GM10847 (cell line): Measurements from ENCODE around the gene DTNB.

Source experiments
- POLR2A ChIP-seq: IDR thresholded peaks from 2 replicates; pipeline ENCODE4 v1.6.1; 2011; ENCODE audit not compliant: insufficient read length; ENCODE audit errors: extremely low read depth

DTNB gene

DNA sequence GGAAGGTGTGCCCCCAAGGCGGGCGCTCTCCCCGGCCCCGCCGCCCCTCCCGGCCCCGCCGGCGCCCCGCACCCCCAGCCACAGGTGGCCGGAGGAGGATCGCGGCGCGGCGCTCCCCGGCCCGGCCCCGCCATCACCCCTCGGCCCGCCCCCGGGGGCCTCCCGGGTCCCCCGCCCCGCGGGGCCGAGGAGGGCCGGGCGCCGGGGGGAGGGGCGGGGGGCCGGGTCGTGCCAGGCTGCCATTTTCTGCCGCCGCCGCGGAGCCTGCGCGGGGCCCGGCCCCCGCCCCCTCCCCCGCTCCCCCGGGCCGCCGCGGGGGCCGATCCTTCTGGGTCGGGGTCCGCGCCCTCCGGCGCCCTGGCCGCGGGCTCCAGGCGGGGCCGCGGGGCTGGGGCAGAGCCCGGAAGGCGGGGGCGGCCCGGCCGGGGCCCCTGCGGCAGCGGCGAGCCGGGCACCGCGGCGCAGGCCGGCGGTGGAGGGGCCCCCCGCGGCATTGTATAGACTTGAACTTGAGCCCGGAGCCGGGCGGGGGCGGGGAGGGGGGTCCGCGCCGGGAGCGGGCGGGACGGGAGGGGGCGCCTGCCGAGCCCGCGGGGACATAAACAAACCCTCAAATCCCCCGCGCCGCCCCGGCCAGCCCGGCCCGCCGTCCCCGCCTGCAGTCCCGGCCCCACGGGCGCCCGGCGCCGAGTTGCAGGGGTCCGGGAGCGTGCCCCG, 332.2 kb downstream of the DTNB start:
- no peak for TF ChIP-seq POLR2A

DNA sequence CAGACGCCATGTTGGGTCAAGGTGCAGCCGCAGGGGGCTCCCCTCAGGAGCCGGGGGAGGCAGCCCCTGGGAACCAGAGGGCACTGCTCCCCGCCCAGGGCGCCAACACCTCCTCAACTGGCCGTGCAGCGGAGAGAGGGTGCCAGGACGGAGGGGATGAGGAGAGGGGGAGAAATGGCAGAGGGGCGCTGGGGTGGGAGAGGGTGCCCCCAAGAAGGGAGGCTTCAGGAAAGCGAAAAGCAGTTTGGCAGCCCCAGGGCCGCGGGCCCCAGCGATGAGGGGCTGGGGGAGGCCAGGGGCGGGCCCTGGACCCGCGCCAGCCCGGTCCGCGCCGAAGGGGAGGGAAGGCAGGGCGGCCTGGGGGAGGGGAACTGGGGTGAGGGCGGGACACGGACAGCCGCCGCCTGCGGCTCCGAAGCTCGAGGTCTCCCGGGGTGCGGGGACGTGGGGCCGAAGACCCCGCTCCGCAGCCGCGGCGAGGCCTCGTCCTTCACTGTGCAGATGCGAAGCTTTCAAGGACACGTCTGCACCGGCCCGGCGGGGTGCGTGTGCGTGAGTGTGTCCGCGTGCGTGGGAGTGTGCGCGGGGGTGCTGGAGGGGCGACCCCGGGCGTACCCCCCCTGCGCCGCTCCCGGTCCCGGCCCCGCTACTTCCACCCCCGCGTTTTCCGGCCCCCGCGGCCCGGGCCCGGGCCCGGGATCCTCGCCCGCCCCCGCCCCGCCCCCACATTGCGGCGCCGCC, 333.0 kb downstream of the DTNB start:
- no peak for TF ChIP-seq POLR2A

DNA sequence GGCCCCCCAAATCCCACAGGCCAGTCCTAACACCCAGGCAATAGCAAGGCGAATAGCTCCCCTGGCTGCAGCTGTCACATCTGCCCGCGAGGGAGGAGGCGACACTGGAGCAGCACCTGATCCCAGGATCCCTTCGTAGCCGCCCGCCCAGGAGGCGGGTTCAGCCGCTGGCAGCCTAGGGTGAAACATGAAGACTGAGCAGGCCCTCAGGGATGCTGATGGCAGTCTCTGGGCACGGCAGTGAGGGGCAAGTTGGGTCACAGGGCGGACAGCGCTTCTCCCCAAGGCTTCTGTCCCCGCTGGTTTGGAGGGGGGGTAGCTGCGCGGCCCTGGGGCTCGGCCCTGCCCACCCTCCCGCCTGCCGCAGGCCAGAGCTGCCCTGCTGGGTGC, 333.6 kb downstream of the DTNB start:
- TF ChIP-seq POLR2A = no peak

DNA sequence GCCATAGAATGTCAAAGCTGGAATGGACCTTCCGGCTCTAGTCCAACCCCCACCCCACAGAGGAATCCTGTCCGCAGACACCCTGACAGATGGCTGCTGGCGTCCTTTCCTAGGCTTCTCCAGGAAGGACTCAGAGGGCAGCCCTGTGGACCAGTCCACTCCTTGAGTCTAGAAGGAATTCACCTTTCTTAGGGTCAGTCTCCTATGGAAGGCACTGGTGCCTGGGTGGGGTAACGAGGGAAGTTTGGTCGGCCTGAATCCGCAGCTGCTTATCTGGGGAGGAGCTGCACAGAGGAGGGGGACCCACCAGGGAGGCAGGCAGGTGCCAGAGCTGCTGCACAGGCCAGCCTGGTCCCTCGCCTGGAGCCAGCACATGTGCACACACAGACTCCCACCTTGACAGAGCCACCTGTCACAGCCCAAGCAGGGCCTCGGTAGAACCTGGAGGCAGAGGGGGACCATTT, 334.1 kb downstream of the DTNB start:
- TF ChIP-seq POLR2A = no peak

DNA sequence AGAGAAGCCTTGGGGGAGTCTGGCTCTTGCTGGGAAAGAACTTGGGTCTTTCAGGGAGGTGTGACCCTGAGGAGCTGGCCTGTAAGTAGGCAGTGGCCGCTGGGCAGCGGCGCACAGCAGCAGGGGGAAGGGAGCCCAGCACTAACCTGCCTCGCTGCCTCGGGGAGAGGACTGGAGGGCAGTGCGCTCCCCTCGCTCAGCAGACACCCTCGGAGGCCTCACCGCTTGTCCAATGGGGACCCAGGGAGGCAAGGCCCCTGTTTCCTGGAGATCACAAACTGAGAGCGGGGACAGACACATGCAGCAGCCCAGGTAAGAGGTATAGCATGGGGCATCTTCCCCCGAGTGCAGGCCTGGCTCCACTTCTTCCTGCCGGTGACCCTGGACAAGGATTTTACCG, 335.0 kb downstream of the DTNB start:
- no peak for TF ChIP-seq POLR2A

DNA sequence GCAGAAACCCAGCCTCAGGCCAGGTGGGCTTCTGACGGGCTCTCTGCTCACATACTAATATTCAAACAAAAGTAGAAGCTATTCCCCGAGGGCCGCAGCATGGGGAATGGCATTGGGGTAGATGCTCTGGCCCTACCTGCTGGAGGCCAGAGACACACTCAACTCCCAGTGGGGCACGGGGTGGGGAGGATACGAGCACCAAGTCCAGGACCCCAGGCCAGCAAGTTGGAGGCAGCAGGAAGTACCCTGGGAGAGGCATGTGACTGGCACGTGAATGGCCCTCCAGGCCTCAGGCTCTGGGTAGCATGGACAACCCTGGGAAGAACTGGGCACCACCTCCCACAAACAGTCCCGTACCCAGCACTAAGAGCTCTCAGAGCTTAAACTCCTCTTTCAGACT, 335.5 kb downstream of the DTNB start:
- no peak for TF ChIP-seq POLR2A

DNA sequence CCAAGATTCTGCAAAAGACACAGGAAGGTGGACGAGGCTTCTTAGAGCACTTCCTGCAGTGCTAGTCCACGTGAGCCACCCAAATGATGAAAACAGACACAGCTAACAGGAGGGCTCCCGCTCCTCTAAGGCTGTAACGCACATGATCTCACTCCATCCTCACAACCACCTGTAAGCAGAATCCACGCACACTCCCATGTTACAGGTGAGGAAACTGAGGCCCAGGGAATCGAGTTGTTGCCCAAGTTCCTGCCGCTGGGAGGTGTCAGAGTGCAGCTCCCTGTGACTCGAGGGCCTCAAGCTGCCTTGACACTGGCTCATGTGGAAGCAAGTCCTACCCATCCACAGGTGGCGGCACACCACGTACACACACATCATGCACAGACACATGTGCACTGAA, 336.1 kb downstream of the DTNB start:
- TF ChIP-seq POLR2A = no peak

DNA sequence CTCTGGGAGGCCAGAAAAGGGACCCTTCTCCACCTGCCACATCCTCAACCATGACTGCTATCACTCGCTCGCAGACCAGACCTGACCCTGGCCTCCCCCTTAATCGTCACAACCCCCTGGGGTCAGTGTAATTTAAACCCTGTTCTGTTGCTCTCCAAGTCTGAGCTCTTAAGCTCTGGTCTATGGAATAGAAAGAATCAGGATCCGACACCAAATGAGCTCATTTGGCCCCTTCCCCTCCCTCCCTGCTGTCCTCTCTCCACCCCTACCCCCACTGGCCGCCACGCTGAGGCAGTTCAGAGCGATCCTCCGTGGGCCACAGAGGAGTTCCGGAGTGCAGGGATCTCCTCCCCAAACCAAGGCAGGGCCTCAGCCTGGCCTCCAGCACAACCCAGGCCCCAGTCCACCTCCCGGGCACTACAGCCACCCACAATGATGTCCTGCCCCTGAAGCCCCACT, 337.0 kb downstream of the DTNB start:
- no peak for TF ChIP-seq POLR2A

DNA sequence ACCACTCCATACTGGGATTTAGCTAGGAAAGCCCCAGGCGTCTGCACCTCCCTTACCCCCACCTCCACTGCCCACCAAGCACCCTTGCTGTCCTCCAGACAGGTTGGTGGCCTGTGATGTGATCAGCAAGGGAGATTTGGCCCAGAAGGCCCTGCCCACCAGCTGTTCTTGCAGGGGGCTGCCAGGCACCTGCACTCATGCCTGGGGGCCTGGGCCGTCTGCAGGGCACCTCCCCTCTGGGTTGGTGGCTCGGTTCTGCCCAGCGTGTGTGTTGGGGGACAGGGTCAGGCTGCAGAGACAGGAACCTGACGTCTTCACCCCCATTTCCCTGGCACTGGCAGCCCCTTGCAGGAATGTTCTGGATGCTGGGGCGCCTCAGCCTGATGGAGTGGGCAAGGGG, 337.4 kb downstream of the DTNB start:
- TF ChIP-seq POLR2A = no peak

DNA sequence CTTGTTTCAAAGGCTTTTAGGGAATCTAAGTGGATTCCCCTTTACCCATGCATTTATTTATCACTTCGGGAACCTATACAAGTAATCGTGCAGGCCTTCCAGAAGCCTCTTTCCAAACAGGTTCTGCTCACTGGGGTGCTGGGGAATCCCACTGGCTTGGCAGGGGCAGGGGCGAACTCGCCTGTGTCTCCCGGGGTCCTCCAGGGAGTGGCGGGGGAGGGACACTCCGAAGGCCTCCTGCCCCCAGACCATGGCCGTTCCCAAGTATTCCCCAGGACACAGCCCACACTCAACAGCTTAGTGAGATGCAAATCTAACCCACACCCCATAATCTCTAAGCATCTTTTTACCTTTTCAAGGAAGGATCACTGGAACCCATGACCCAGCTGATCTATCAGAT, 338.2 kb downstream of the DTNB start:
- no peak for TF ChIP-seq POLR2A

DNA sequence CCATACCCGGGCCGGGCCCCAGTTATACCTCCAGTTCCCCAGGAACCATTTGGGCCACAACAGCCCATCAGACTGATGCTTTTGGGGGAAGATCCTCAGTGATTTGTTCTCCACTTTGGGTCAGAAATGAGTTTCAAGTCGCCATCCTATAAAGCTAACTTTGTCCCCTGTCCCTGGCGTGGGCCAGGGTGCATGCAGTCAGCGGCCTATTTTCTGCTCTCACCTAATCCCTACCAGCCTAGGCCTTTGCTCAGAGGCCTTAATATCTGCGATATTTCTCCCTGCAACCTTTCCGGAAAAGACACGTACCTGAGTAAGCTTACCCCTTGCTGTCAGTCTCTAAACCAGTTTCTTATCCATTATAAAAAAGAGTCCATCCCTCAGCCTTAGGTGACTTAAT, 338.9 kb downstream of the DTNB start:
- TF ChIP-seq POLR2A = no peak

DNA sequence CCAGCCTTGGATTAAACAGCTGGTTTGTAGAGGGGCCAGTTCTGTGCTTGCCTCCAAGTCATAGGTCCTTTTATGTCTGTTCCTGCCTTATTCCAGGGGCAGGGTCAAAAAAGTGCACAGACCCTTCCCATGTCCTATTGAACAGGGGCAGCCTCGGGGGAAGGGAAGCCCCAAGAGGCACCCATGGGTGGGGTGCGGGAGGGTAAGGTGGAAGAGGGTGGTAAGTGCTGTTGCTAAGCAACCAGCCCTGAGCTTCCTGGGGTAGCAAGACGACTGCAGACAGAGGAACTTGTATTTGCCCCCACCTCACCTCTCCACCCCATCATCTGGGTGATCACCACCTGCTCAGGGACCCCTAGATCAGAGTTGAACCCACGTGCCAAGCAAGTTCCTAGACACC, 339.4 kb downstream of the DTNB start:
- TF ChIP-seq POLR2A = no peak

DNA sequence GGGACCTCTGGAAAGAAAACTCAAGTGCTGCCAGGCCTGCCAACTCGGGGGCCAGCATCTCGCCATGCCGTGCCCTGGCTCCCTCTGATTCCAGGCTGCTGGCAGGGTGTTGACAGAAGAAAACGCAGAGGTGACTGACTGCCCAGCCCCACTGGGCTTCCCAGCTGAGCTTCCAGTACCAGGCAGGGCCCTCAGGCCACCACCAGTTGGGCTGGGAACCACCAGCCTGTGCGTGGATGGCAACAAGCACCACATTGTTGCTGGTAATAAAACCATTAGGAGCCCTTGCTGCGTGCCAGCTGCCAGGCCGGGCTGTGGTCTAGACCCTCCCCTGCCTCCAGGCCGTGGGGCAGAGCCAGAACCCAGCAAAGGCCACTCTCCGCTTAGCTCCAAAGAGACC, 340.8 kb downstream of the DTNB start:
- no peak for TF ChIP-seq POLR2A

DNA sequence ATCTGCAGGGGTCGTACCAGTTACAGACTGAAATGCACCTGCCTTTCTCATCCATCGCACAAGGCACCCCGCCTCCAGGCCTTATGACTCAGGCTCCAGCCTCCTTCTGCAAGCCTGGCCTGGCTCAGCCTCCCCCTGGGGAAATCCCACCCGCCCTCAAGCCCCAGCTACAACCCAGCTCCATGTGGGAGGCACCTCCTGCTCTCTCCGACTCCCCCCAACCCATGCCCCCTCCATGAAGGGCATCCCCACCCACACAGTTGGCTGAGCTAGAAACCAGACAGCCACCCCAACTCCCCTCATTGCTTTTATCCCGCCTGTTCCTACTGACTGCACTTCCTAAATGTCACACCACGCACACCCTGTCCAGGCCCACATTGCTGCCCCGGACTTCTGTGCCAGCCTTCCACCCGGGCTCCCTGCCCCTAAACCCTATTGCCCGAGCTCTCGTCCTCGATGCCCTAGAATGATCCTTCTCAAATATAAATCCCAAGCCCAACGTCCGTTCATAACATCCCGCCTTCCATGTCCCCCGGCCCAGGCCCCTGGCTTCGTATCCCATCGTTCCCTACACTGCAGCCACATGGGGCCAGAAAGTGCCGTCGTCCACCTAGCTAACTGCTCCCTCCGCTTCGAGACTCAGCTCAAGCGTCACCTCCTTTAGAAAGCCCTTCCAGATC, 341.6 kb downstream of the DTNB start:
- no peak for TF ChIP-seq POLR2A

DNA sequence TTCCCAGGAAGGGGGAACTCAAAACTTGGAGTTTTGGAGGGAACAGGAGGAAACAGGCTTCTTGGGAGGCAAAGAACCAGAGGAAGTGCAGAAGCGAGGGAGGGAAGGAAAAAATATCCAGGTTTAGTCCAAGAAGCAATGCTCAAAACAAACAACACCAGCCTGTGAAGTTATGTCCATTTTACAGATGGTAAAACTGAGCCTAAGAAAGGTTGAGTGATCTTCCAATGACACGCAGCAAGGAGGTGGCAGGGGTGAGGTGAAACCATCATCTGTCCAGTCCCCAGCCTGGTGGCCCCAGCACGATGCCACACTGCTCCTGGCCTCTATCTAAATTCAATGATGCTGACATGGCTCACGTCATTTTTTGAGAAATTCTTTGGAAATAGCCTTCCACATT, 342.4 kb downstream of the DTNB start:
- no peak for TF ChIP-seq POLR2A

DNA sequence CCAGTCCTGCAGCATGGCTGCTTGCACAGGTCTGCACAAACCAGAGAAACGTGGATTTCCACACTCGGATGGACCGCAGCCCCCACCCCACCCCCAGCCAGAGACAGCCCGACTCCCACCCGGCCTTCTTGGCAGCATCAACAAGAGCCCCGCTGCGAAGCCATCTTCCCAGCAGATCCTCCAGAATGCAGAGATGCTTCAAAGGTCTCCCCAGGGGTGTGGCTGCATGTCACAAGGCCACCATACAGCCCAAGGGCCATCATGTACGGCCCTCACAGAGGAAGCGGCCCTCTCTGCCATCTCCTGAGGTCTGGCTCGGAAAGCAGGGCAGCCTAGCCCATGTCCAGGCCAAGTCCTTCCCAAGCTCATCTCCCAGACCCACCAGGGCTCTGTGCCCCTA, 343.1 kb downstream of the DTNB start:
- no peak for TF ChIP-seq POLR2A

DNA sequence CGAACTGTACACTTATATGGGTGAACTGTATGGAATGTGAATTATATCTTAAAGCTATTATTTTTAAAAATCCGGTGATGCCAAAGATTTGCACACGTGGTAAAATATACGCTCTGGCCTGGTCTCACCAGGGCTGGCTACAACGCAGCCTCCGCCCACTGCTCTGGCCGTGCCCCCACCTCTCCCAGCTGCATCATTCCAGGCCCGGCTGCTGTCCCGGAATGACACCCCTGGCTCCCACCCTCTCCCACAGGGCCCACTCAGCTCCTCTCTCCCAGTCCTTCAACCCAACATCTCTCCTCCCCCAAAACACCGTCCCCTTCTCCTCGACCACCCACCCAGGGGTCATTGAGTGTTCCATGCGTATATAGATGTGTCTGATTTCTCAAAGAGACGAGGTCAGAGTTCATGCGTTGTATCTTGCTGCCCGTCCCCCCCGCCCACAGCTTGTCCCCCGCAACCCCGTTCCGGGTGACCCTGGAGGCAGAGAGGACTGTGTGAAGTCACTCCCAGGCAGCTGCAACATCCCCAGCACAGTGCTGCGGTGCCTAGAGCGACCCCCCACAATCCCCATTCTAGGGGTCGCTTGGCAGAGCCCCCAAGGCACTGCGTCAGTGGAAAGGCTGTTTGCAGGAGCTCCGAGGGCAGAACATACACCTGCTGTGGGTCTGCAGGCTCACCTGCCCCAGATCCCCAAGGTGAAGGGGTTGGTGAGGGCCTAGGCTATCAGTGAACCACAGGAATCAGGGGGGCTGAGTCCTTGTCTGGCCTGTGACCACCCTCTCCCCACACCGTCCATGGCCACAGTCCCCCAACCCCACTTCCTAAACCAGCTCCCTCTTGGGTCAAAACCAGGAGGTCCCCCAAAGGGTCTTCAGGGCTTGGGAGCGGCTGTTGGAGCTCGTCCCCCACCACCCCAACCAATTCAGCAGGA, 345.0 kb downstream of the DTNB start:
- TF ChIP-seq POLR2A = no peak
